Peyer's patch (tissue), 4 donors: ENCODE data around the gene AGR3.

Source experiments
- POLR2A ChIP-seq, 2 donors: fragments of 450-650 bp; IDR thresholded peaks; one replicate each; pipeline ENCODE4 v1.5.1; 2017; ENCODE audit warnings: antibody characterized with exemption in 2 of 2, mild to moderate bottlenecking in 2 of 2, moderate library complexity in 2 of 2
- TF ChIP-seq, protein P1 (sequence below), 6 experiments: fragments of 450-650 bp in 4 of 6; fragments of 200-600 bp in 2 of 6; sonication (generic) in 1 of 6; IDR thresholded peaks; one replicate each; pipeline ENCODE4 v1.5.1; 2017 to 2019; ENCODE audit warnings: antibody characterized with exemption in 6 of 6, mild to moderate bottlenecking in 3 of 6, moderate library complexity in 1 of 6

DNA sequence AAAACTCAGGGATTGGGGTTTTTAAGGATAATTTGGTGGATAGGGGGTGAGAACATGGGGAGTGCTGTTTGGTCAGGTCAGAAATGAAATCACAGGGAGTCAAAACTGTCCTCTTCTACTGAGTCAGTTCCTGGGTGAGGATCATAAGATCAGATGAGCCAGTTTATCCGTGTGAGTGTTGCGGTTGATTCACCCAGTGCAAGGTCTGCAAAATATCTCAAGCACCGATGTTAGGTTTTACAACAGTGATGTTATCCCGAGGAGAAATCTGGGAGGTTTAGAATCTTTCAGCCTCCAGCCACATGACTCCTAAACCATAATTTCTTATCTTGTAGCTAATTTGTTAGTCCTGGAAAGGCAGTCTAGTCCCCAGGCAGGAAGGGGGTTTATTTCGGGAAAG, 45.3 kb downstream of the AGR3 start:
- no peak for TF ChIP-seq POLR2A (IDR thresholded peaks at IDR 0.05)
- TF ChIP-seq, protein P1, sequence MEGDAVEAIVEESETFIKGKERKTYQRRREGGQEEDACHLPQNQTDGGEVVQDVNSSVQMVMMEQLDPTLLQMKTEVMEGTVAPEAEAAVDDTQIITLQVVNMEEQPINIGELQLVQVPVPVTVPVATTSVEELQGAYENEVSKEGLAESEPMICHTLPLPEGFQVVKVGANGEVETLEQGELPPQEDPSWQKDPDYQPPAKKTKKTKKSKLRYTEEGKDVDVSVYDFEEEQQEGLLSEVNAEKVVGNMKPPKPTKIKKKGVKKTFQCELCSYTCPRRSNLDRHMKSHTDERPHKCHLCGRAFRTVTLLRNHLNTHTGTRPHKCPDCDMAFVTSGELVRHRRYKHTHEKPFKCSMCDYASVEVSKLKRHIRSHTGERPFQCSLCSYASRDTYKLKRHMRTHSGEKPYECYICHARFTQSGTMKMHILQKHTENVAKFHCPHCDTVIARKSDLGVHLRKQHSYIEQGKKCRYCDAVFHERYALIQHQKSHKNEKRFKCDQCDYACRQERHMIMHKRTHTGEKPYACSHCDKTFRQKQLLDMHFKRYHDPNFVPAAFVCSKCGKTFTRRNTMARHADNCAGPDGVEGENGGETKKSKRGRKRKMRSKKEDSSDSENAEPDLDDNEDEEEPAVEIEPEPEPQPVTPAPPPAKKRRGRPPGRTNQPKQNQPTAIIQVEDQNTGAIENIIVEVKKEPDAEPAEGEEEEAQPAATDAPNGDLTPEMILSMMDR (IDR thresholded peaks at IDR 0.05) = no peak
